Sigmoid colon (tissue), 7 donors: ENCODE results near the gene PTX4. TPM values are rescaled to one million over a fixed set of nuclear protein-coding genes. Genes with fewer than 3 reads are reported as not detected.

Experiments used
- DNase-seq: peaks from one replicate; pipeline ENCODE4 v3.0.0-alpha.2; 2019
- H3K27ac ChIP-seq, 4 donors: fragments of 200-600 bp; sonication (generic); one replicate each; pipeline ENCODE4 v1.5.1; 2016 to 2019; ENCODE audit warnings: mild to moderate bottlenecking in 1 of 4
- H3K27me3 ChIP-seq, 3 donors: fragments of 200-600 bp; sonication (generic); one replicate each; pipeline ENCODE4 v1.5.1; 2019; ENCODE audit warnings: mild to moderate bottlenecking in 1 of 3
- H3K36me3 ChIP-seq, 4 donors: fragments of 200-600 bp; sonication (generic); one replicate each; pipeline ENCODE4 v1.5.1; 2016 to 2019
- H3K4me1 ChIP-seq, 4 donors: fragments of 200-600 bp; sonication (generic); one replicate each; pipeline ENCODE4 v1.5.1; 2017 to 2019
- H3K4me3 ChIP-seq, 4 donors: fragments of 200-600 bp; sonication (generic); one replicate each; pipeline ENCODE4 v1.5.1; 2017 to 2019; ENCODE audit warnings: mild to moderate bottlenecking in 2 of 4, moderate library complexity in 1 of 4
- H3K9me3 ChIP-seq, 4 donors: fragments of 200-600 bp in 3 of 4; sonication (generic) in 3 of 4; one replicate each; pipeline versions ENCODE4 v1.5.1 to v1.6.1; 2013 to 2019
- EP300 ChIP-seq, 4 donors: sonication (generic); formaldehyde crosslinking; IDR thresholded peaks; one replicate each; pipeline ENCODE4 v1.6.1; 2017; ENCODE audit warnings: antibody characterized with exemption in 4 of 4
- POLR2A ChIP-seq, 2 donors: fragments of 450-650 bp; IDR thresholded peaks; one replicate each; pipeline ENCODE4 v1.6.1; 2016; ENCODE audit warnings: antibody characterized with exemption in 2 of 2, mild to moderate bottlenecking in 2 of 2, moderate library complexity in 2 of 2
- POLR2AphosphoS5 ChIP-seq, 4 donors: sonication (generic); formaldehyde crosslinking; IDR thresholded peaks; one replicate each; pipeline ENCODE4 v1.6.1; 2017; ENCODE audit warnings: antibody characterized with exemption in 4 of 4
- WGBS, 2 donors: extraction: QIAGEN DNeasy Blood & Tissue Kit; methylation state at CpG; one replicate each; pipeline ENCODE4 v1.1.7; 2013; 5-methylcytosine and 5-hydroxymethylcytosine counted together
- intact Hi-C: fragments of 100-400 bp; cut with DNase I; formaldehyde crosslinking; loops from one replicate; pipeline ENCODE4 v1.15.1; 2023
- polyA plus RNA-seq, 3 donors: library from polyadenylated mRNA; stranded (reverse); fragments of 200-250 nt; gene quantifications; one replicate each; pipeline ENCODE4 v1.2.3, GENCODE V29; 2013
- total RNA-seq, 4 donors: library from RNA; depleted of rRNA; stranded (reverse); fragments of >200 nt; gene quantifications; one replicate each; pipeline ENCODE4 v1.1.0, GENCODE V29; 2016
- TF ChIP-seq, protein P1 (sequence below), 4 experiments: fragments of 450-650 bp in 3 of 4; fragments of 200-600 bp in 1 of 4; IDR thresholded peaks; one replicate each; pipeline ENCODE4 v1.5.1; 2016 to 2019; ENCODE audit warnings: antibody characterized with exemption in 4 of 4, mild to moderate bottlenecking in 3 of 4, moderate library complexity in 2 of 4
- donor health status: healthy with polysubstance abuse.
- donor health status: Bipolar disorder and iron deficiency.
- donor health status: healthy.

PTX4 gene
- total and polyA plus RNA-seq, 7 donors: not detected

DNA sequence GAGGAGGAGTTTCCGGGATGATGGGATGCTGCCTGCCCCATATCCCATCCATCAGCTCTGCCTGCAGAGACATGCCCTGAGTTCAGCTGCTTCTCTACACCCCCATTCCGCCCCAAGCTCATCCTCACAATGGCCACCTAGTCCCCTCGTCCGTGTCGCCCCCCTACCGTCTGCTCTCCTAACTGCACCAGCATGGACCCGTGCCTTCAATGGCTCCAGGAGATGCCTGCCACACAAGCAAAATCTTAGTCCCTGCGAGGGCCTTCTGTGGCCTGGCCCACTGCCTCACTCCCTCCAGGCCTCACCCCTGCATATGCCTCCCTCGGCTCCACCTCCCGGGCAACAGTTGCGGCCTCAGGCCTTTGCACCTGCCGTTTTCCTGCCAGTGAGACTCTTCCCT is 2.6 kb upstream of the PTX4 start:
- WGBS, 2 donors: 88 to 92% methylated on average over 12 of the region's 12 CpGs
- H3K27me3 ChIP-seq: no peaks in the 10 kb centered on the region
- no peak overlapping the region for H3K27ac ChIP-seq
- no peak for DNase-seq
- H3K9me3 ChIP-seq: no peaks in the 10 kb centered on the region
- no peak overlapping the region for H3K4me3 ChIP-seq
- H3K4me1 ChIP-seq: peaks cover 0 to 30% (median 25%) of the 10 kb centered on the region in 4 donors
- intact Hi-C loops: loop anchor here (5.0 kb wide), 1 partner anchor 121 kb away; the partner anchor contains the start of genes CRAMP1 and IFT140
- TF ChIP-seq, protein P1, sequence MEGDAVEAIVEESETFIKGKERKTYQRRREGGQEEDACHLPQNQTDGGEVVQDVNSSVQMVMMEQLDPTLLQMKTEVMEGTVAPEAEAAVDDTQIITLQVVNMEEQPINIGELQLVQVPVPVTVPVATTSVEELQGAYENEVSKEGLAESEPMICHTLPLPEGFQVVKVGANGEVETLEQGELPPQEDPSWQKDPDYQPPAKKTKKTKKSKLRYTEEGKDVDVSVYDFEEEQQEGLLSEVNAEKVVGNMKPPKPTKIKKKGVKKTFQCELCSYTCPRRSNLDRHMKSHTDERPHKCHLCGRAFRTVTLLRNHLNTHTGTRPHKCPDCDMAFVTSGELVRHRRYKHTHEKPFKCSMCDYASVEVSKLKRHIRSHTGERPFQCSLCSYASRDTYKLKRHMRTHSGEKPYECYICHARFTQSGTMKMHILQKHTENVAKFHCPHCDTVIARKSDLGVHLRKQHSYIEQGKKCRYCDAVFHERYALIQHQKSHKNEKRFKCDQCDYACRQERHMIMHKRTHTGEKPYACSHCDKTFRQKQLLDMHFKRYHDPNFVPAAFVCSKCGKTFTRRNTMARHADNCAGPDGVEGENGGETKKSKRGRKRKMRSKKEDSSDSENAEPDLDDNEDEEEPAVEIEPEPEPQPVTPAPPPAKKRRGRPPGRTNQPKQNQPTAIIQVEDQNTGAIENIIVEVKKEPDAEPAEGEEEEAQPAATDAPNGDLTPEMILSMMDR (IDR thresholded peaks at IDR 0.05): no peak
- TF ChIP-seq POLR2AphosphoS5 (IDR thresholded peaks at IDR 0.05): no peak
- no peak for TF ChIP-seq EP300 (IDR thresholded peaks at IDR 0.05)
- TF ChIP-seq POLR2A (IDR thresholded peaks at IDR 0.05): no peak
- peaks cover 6 to 18% (median 10%) of the 10 kb centered on the region in 4 donors for H3K36me3 ChIP-seq

DNA sequence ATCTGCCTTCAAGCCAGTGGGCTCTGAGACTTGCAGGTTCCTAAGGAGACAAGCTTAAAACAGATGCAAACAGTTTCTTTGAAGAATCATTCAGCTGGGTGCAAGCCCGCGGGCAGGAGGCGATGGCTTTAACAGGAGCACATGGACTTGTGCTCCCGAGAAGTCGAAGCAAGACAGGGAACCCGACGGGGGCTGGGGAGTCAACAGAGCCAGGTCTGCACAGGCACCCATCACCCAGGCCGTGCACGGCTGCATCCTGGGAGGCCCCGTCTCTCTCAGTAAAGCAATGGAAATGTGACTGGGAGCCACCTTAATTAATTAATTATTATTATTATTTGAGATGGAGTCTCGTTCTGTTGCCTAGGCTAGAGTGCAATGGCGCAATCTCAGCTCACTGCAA is 333 bp upstream of the PTX4 start:
- Histone ChIP-seq H3K36me3 (no peaks in the 10 kb centered on the region), H3K4me1 (peaks cover 0 to 16% (median 12%) of the 10 kb centered on the region in 4 donors), H3K4me3 (no peak overlapping the region), H3K27ac (no peak overlapping the region), H3K9me3 (no peaks in the 10 kb centered on the region), H3K27me3 (no peaks in the 10 kb centered on the region)
- intact Hi-C loops: no loop called here
- TF ChIP-seq, protein P1 (IDR thresholded peaks at IDR 0.05): no peak
- TF ChIP-seq POLR2A (IDR thresholded peaks at IDR 0.05) (no peak), EP300 (IDR thresholded peaks at IDR 0.05) (no peak), POLR2AphosphoS5 (IDR thresholded peaks at IDR 0.05) (no peak)
- DNase-seq: no peak
- WGBS, 2 donors: 94 to 95% methylated on average over 12 of the region's 12 CpGs

DNA sequence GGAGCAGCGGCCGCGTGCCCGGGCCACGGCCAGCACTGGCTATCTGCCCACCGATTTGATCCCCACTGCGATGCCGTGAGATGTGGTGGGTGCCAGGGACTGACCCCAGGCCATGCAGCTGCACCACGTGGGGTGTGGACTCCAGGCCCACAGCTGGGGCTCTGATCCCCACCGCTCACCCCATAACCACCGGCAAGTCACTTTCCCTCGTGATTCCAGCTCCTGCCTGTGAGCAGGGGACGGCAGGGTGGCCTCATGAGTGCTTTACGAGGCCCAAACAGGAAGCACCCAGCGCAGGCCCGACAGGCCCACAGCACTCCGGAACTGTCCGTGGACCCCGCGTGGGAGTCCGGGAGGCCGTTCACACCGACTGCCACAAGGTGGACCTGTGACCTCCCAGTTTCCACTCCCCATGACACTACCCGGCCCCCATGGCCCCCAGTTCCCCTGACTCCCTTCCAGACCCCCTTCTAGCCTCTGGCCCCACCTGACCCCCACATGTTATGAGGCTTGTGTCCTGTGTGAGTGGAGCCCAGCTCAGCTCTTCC is 616 bp downstream of the PTX4 start:
- Histone ChIP-seq H3K4me1 (peaks cover 0 to 8% (median 8%) of the 10 kb centered on the region in 4 donors), H3K36me3 (no peaks in the 10 kb centered on the region), H3K27me3 (no peaks in the 10 kb centered on the region), H3K27ac (no peak overlapping the region), H3K9me3 (no peaks in the 10 kb centered on the region), H3K4me3 (no peak overlapping the region)
- intact Hi-C loops: no loop called here
- no peak for TF ChIP-seq EP300 (IDR thresholded peaks at IDR 0.05)
- no peak for TF ChIP-seq POLR2AphosphoS5 (IDR thresholded peaks at IDR 0.05)
- TF ChIP-seq, protein P1 (IDR thresholded peaks at IDR 0.05): no peak
- no peak for TF ChIP-seq POLR2A (IDR thresholded peaks at IDR 0.05)
- 89% methylated on average over 24 of the region's 24 CpGs for WGBS, 2 donors
- no peak for DNase-seq

DNA sequence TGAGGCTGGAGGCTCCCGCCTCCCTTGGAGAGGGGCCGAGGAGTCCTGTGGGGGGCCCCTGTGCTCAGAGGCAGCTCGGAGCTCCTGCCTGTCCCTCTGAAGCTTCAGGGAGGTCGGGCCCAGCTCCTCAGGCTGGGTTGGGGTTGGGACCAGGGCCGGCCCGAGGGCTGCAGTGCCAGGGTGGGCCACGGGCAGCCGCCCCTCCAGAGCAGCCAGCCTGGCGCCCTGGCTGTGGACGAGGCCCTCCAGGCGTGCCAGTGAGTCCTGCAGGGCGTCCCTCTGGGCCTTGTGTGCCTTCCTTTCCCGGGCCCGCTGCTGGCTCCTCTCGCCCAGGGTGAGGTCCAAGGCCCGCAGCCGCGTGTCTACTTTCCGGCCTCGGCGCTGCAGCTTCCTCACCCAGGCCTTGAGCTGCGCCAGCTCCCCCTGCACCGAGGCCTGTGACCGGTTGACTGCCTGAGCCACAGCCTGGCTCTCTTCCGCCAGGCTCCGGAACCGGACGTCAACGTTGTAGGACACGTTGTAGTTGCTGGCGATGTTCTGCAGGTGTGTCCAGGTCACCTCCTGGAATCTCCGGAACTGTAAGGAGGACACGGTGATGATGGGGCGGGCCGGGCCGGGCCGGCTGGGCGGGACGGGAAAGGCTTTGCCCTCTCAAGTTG is 1.2 kb downstream of the PTX4 start:
- Histone ChIP-seq H3K27me3 (no peaks in the 10 kb centered on the region), H3K36me3 (no peaks in the 10 kb centered on the region), H3K4me1 (peaks cover 0 to 3% (median 2%) of the 10 kb centered on the region in 4 donors), H3K9me3 (no peaks in the 10 kb centered on the region), H3K27ac (no peak overlapping the region), H3K4me3 (no peak overlapping the region)
- no peak for DNase-seq
- intact Hi-C loops: no loop called here
- no peak for TF ChIP-seq POLR2AphosphoS5 (IDR thresholded peaks at IDR 0.05)
- 91 to 93% methylated on average over 39 of the region's 39 CpGs for WGBS, 2 donors

DNA sequence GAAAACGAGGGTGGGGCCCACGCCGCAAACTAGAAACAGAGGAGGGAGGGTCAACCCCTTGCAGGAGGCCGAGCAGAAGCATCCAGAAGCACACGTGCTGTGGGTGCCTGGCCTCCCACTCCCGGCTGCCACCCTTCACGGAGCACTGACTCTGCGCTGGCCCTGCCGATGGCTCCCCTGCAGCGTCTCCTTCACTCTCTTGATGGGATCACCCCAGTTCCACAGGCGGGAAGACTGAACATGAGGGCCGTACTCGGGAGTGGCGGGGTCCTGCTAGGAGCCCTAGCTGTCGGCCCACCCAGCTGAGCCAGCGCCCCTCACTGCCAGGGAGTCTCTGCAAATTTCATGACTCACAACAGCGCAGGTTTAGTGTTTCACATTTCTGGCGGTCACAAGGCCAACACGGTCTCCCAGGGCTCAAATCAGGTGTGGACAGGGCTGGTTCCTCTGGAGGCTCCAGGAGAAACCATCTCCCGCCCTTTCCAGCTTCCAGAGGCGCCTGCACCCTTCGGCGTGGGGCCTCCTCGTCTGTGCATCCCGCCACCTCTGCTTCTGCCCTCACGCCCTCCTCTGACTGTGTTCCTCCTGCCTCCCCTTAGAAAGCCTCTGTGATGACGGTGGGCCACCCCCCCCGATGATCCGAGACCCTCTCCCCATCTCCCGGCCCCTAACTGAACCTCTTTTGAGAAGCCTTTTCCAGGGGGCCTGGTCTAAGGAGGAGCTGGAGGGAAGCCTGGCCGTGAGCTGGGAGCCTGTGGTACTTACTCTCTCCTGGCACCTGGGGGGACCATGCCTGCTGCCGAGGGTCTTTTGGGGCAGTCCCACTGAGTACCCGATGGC is 2.0 kb downstream of the PTX4 start:
- H3K36me3 ChIP-seq: no peaks in the 10 kb centered on the region
- 84 to 85% methylated on average over 33 of the region's 33 CpGs for WGBS, 2 donors
- no peak overlapping the region for H3K4me3 ChIP-seq
- H3K4me1 ChIP-seq: no peaks in the 10 kb centered on the region
- H3K9me3 ChIP-seq: no peaks in the 10 kb centered on the region
- no peak overlapping the region for H3K27ac ChIP-seq
- intact Hi-C loops: no loop called here
- H3K27me3 ChIP-seq: no peaks in the 10 kb centered on the region
- no peak for DNase-seq
- no peak for TF ChIP-seq EP300 (IDR thresholded peaks at IDR 0.05)
